CD4-positive, alpha-beta T cell (primary cell): Measurements from ENCODE around the gene LCN9. TPM values are rescaled to one million over a fixed set of nuclear protein-coding genes. Genes with fewer than 3 reads are reported as not detected.
"Not testable (repeated sequence)": the region's sequence is repeated elsewhere in the genome, so short reads cannot be mapped to it uniquely, and the experiment has no call there.

ENCODE experiments used
- ATAC-seq: fragments of 200-7000 bp; cut with Tn5 transposase; one replicate; pipeline ENCODE4 v1.10.0; 2022; ENCODE audit warnings: mild to moderate bottlenecking; ENCODE audit not compliant: poor library complexity
- CTCF ChIA-PET: fragments of 350-600 bp; sonication (Branson Sonifier 250); formaldehyde crosslinking; loops from one replicate; lab custom pipeline; 2021; ENCODE audit warnings: antibody characterized with exemption, inconsistent platforms; lab: Charles Lee
- POLR2A ChIA-PET: fragments of 350-600 bp; sonication (Branson Sonifier 250); formaldehyde crosslinking; loops from one replicate; lab custom pipeline; 2021; ENCODE audit warnings: antibody characterized with exemption, inconsistent platforms; lab: Charles Lee
- DNase-seq, 14 experiments: peaks; one replicate each; pipeline ENCODE4 v3.0.0-alpha.2; 2013 to 2020; ENCODE audit warnings: mixed read lengths in 2 of 14
- H3K27ac ChIP-seq, 2 donors: one replicate each; pipeline versions ENCODE4 v1.5.1 to v1.7.0; 2013; ENCODE audit warnings: low read length in 2 of 2, low read depth in 1 of 2, mild to moderate bottlenecking in 1 of 2
- H3K27me3 ChIP-seq, 2 experiments: 1 replicate in 1 of 2; 2 replicates in 1 of 2; pipeline versions ENCODE4 v1.6.1 to v1.7.0; 2013; ENCODE audit warnings: low read length in 2 of 2, control low read depth in 1 of 2, mild to moderate bottlenecking in 1 of 2, moderate library complexity in 1 of 2; ENCODE audit not compliant: insufficient read depth in 2 of 2, control insufficient read depth in 1 of 2
- H3K36me3 ChIP-seq: one replicate; pipeline ENCODE4 v1.6.1; 2013; ENCODE audit warnings: low read length, control low read depth; ENCODE audit not compliant: insufficient read depth
- H3K4me1 ChIP-seq: one replicate; pipeline ENCODE4 v1.6.1; 2013; ENCODE audit warnings: low read length, control low read depth; ENCODE audit not compliant: insufficient read depth
- H3K4me3 ChIP-seq: one replicate; pipeline ENCODE4 v1.5.1; 2013; ENCODE audit warnings: mild to moderate bottlenecking, low read length, moderate library complexity
- H3K9me3 ChIP-seq, 2 experiments: 1 replicate in 1 of 2; 2 replicates in 1 of 2; pipeline versions ENCODE4 v1.6.1 to v1.7.0; 2013; ENCODE audit warnings: low read length in 2 of 2, mild to moderate bottlenecking in 2 of 2, control low read depth in 1 of 2, moderate library complexity in 1 of 2; ENCODE audit not compliant: control insufficient read depth in 1 of 2, insufficient read depth in 1 of 2
- H3K27ac Mint-ChIP-seq: one replicate; pipeline ENCODE4 v1.8.0; 2020; ENCODE audit warnings: mixed read lengths
- H3K27me3 Mint-ChIP-seq: one replicate; pipeline ENCODE4 v1.8.0; 2021; ENCODE audit warnings: mixed read lengths
- H3K36me3 Mint-ChIP-seq: one replicate; pipeline ENCODE4 v1.8.0; 2021; ENCODE audit warnings: low read depth, mixed read lengths
- H3K4me1 Mint-ChIP-seq: one replicate; pipeline ENCODE4 v1.8.0; 2021; ENCODE audit warnings: low read depth, mixed read lengths
- H3K4me3 Mint-ChIP-seq: one replicate; pipeline ENCODE4 v1.8.0; 2020; ENCODE audit warnings: mild to moderate bottlenecking, mixed read lengths
- H3K9me3 Mint-ChIP-seq: one replicate; pipeline ENCODE4 v1.8.0; 2020; ENCODE audit warnings: mixed read lengths
- CTCF ChIP-seq: fragments of 200-600 bp; IDR thresholded peaks from one replicate; pipeline ENCODE4 v1.8.0; 2022; ENCODE audit warnings: antibody characterized with exemption, mild to moderate bottlenecking
- intact Hi-C, 2 experiments: fragments of 100-400 bp; cut with DNase I in 1 of 2; cut with micrococcal nuclease in 1 of 2; formaldehyde crosslinking; loops; one replicate each; pipeline versions ENCODE4 v1.15.1 to v1.9.0; 2023 to 2025; cut with DNase I, micrococcal nuclease
- total RNA-seq, 174 experiments: library from RNA in 2 of 174; stranded (reverse) in 2 of 174; gene quantifications; one replicate each; pipeline ENCODE4 v1.2.3 and lab custom pipeline; 2021 to 2026

LCN9 gene
- total RNA-seq, 2 experiments from 2014 or later: not detected

- POLR2A ChIA-PET: no interaction called here
- Mint-ChIP-seq H3K27ac (no peak overlapping the region), H3K36me3 (no peaks in the 10 kb centered on the region), H3K4me3 (no peak overlapping the region), H3K27me3 (peaks cover 4% of the 10 kb centered on the region), H3K4me1 (no peaks in the 10 kb centered on the region), H3K9me3 (no peaks in the 10 kb centered on the region)
- Histone ChIP-seq H3K36me3 (no peaks in the 10 kb centered on the region), H3K4me3 (no peak overlapping the region), H3K27me3 (no peaks in the 10 kb centered on the region), H3K27ac (no peak overlapping the region), H3K4me1 (no peaks in the 10 kb centered on the region), H3K9me3 (peaks cover 0 to 26% of the 10 kb centered on the region in 2 experiments)
- intact Hi-C loops: no loop called here
- CTCF ChIA-PET: no interaction called here
- DNase-seq (peak in 2 of 14 experiments; percentile 5 to 20), ATAC-seq (no peak)
- no peak for TF ChIP-seq CTCF
These were observed 6.6 kb downstream of the LCN9 start for GRCh38 chr9:135669616-135670285.

- DNase-seq: no peak
- no peaks in the 10 kb centered on the region for H3K9me3 Mint-ChIP-seq
- no peaks in the 10 kb centered on the region for H3K4me1 ChIP-seq
- no peaks in the 10 kb centered on the region for H3K4me1 Mint-ChIP-seq
- no peaks in the 10 kb centered on the region for H3K36me3 Mint-ChIP-seq
- peaks cover 4% of the 10 kb centered on the region for H3K27me3 Mint-ChIP-seq
- no peak overlapping the region for H3K27ac Mint-ChIP-seq
- no peak for TF ChIP-seq CTCF
- ChIA-PET POLR2A (no interaction called here), CTCF (no interaction called here)
- no peaks in the 10 kb centered on the region for H3K36me3 ChIP-seq
- ATAC-seq: no peak
- H3K4me3 ChIP-seq: no peak overlapping the region
- H3K27ac ChIP-seq: no peak overlapping the region
- intact Hi-C loops: no loop called here
- no peaks in the 10 kb centered on the region for H3K27me3 ChIP-seq
- H3K9me3 ChIP-seq: peaks cover 0 to 22% of the 10 kb centered on the region in 2 experiments
- no peak overlapping the region for H3K4me3 Mint-ChIP-seq
These were observed 7.8 kb downstream of the LCN9 start for GRCh38 chr9:135670721-135671590.

GRCh38 chr9:135671591-135672041 is 8.5 kb downstream of the LCN9 start:
- H3K27me3 Mint-ChIP-seq: peaks cover 4% of the 10 kb centered on the region
- Histone ChIP-seq H3K36me3 (no peaks in the 10 kb centered on the region), H3K27ac (no peak overlapping the region), H3K27me3 (no peaks in the 10 kb centered on the region), H3K4me3 (no peak overlapping the region), H3K4me1 (no peaks in the 10 kb centered on the region), H3K9me3 (peaks cover 0 to 22% of the 10 kb centered on the region in 2 experiments)
- H3K9me3 Mint-ChIP-seq: no peaks in the 10 kb centered on the region
- no peak overlapping the region for H3K27ac Mint-ChIP-seq
- H3K4me3 Mint-ChIP-seq: no peak overlapping the region
- DNase-seq (no peak), ATAC-seq (no peak)
- intact Hi-C loops: no loop called here
- ChIA-PET CTCF (no interaction called here), POLR2A (no interaction called here)
- TF ChIP-seq CTCF: no peak
- H3K4me1 Mint-ChIP-seq: no peaks in the 10 kb centered on the region
- H3K36me3 Mint-ChIP-seq: no peaks in the 10 kb centered on the region

GRCh38 chr9:135672786-135673185 is 9.7 kb downstream of the LCN9 start:
- H3K4me1 Mint-ChIP-seq, H3K9me3 Mint-ChIP-seq, ATAC-seq, POLR2A ChIA-PET, CTCF ChIA-PET, H3K4me3 Mint-ChIP-seq, H3K4me3 ChIP-seq, H3K36me3 ChIP-seq, H3K4me1 ChIP-seq, H3K27me3 Mint-ChIP-seq, H3K27me3 ChIP-seq, H3K27ac ChIP-seq, DNase-seq, H3K36me3 Mint-ChIP-seq, intact Hi-C loops, H3K27ac Mint-ChIP-seq: not testable (repeated sequence)
- peaks cover 0 to 16% of the 10 kb centered on the region in 2 experiments for H3K9me3 ChIP-seq
